ENCODE measurements around the gene TTLL11.

DNA sequence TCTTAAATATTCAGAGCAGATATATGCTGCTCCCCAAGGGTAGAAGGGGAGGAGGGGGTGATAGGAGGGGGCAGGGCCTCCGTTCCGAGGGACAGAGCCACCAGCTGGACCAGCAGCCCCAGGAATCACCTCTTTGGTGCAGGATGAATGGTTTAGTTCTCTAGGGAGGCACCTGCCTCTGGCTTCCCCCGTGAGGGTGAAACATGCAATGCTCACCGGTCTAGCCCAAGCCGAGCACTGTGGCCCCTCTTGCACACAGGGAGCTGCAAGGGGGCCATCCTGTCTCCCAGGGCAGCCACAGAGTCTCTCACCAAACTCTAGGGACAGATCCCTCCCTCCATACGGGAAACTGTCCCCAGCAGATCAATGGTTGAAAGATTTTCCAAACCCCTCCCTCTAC lies 278.0 kb downstream of the TTLL11 start:
- no peak for TF ChIP-seq EZH2phosphoT487 (IDR thresholded peaks at IDR 0.05)
- TF ChIP-seq, protein P1, sequence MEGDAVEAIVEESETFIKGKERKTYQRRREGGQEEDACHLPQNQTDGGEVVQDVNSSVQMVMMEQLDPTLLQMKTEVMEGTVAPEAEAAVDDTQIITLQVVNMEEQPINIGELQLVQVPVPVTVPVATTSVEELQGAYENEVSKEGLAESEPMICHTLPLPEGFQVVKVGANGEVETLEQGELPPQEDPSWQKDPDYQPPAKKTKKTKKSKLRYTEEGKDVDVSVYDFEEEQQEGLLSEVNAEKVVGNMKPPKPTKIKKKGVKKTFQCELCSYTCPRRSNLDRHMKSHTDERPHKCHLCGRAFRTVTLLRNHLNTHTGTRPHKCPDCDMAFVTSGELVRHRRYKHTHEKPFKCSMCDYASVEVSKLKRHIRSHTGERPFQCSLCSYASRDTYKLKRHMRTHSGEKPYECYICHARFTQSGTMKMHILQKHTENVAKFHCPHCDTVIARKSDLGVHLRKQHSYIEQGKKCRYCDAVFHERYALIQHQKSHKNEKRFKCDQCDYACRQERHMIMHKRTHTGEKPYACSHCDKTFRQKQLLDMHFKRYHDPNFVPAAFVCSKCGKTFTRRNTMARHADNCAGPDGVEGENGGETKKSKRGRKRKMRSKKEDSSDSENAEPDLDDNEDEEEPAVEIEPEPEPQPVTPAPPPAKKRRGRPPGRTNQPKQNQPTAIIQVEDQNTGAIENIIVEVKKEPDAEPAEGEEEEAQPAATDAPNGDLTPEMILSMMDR (IDR thresholded peaks at IDR 0.05) = no peak

All from neural progenitor cell (in vitro differentiated cells).